Measurements from ENCODE around the gene RAB15.

Gene RAB15

GRCh38 chr14:64938972-64939816 lies 32.9 kb downstream of the RAB15 start:
- in situ Hi-C loops (cut with MboI; ENCODE audit: low sequenced_read_pairs): no loop called here

- in situ Hi-C loops (cut with MboI; ENCODE audit: low sequenced_read_pairs): no loop called here
Measured at GRCh38 chr14:64937821-64938193, 34.3 kb downstream of the RAB15 start.

- in situ Hi-C loops (cut with MboI; ENCODE audit: low sequenced_read_pairs): no loop called here
Measured at GRCh38 chr14:64937171-64937820, 34.8 kb downstream of the RAB15 start.

- in situ Hi-C loops (cut with MboI; ENCODE audit: low sequenced_read_pairs): no loop called here
Measured at GRCh38 chr14:64935508-64935907, 36.6 kb downstream of the RAB15 start.

GRCh38 chr14:64934338-64934929 lies 37.7 kb downstream of the RAB15 start:
- in situ Hi-C loops (cut with MboI; ENCODE audit: low sequenced_read_pairs): no loop called here

- in situ Hi-C loops (cut with MboI; ENCODE audit: low sequenced_read_pairs): no loop called here
Measured at GRCh38 chr14:64932231-64932630, 39.9 kb downstream of the RAB15 start.

GRCh38 chr14:64931123-64931522 lies 41.0 kb downstream of the RAB15 start:
- in situ Hi-C loops (cut with MboI; ENCODE audit: low sequenced_read_pairs): no loop called here

GRCh38 chr14:64930085-64930843 lies 41.9 kb downstream of the RAB15 start:
- in situ Hi-C loops (cut with MboI; ENCODE audit: low sequenced_read_pairs): no loop called here

- in situ Hi-C loops (cut with MboI; ENCODE audit: low sequenced_read_pairs): no loop called here
Measured at GRCh38 chr14:64929014-64929359, 43.1 kb downstream of the RAB15 start.

GRCh38 chr14:64928239-64929013 lies 43.7 kb downstream of the RAB15 start:
- in situ Hi-C loops (cut with MboI; ENCODE audit: low sequenced_read_pairs): no loop called here

- in situ Hi-C loops (cut with MboI; ENCODE audit: low sequenced_read_pairs): no loop called here
Measured at GRCh38 chr14:64927031-64927430, 45.1 kb downstream of the RAB15 start.

GRCh38 chr14:64926398-64926995 lies 45.6 kb downstream of the RAB15 start:
- in situ Hi-C loops (cut with MboI; ENCODE audit: low sequenced_read_pairs): no loop called here

- in situ Hi-C loops (cut with MboI; ENCODE audit: low sequenced_read_pairs): loop anchor here (25.0 kb wide), 1 partner anchor 261 kb away; no protein-coding TSS in a partner anchor
Measured at GRCh38 chr14:64923015-64923414, 49.1 kb downstream of the RAB15 start.

GRCh38 chr14:64920465-64920864 lies 51.7 kb downstream of the RAB15 start:
- in situ Hi-C loops (cut with MboI; ENCODE audit: low sequenced_read_pairs): loop anchor here (25.0 kb wide), 1 partner anchor 258 kb away; no protein-coding TSS in a partner anchor

GRCh38 chr14:64919618-64920017 lies 52.5 kb downstream of the RAB15 start:
- in situ Hi-C loops (cut with MboI; ENCODE audit: low sequenced_read_pairs): loop anchor here (25.0 kb wide), 1 partner anchor 257 kb away; no protein-coding TSS in a partner anchor

GRCh38 chr14:64919215-64919614 lies 52.9 kb downstream of the RAB15 start:
- in situ Hi-C loops (cut with MboI; ENCODE audit: low sequenced_read_pairs): loop anchor here (25.0 kb wide), 1 partner anchor 257 kb away; no protein-coding TSS in a partner anchor

- in situ Hi-C loops (cut with MboI; ENCODE audit: low sequenced_read_pairs): loop anchor here (25.0 kb wide), 1 partner anchor 256 kb away; no protein-coding TSS in a partner anchor
Measured at GRCh38 chr14:64918216-64918615, 53.9 kb downstream of the RAB15 start.

GRCh38 chr14:64915797-64916196 lies 56.3 kb downstream of the RAB15 start:
- in situ Hi-C loops (cut with MboI; ENCODE audit: low sequenced_read_pairs): loop anchor here (25.0 kb wide), 1 partner anchor 253 kb away; no protein-coding TSS in a partner anchor

GRCh38 chr14:64915029-64915424 lies 57.1 kb downstream of the RAB15 start:
- in situ Hi-C loops (cut with MboI; ENCODE audit: low sequenced_read_pairs): loop anchor here (25.0 kb wide), 1 partner anchor 253 kb away; no protein-coding TSS in a partner anchor

Data from HL-60/S4 (cell line).